Central memory CD4-positive, alpha-beta T cell (primary cell): ENCODE results near the gene ARHGAP35.

Experiments used
- DNase-seq: peaks from one replicate; pipeline ENCODE4 v3.0.0; 2022

ARHGAP35 gene

GRCh38 chr19:46906221-46906620, 45.4 kb downstream of the ARHGAP35 start:
- no peak for DNase-seq

- DNase-seq, result no peak
Observed at GRCh38 chr19:46907880-46908279, 47.1 kb downstream of the ARHGAP35 start.

GRCh38 chr19:46909356-46909755, 48.6 kb downstream of the ARHGAP35 start:
- no peak for DNase-seq
